ENCODE measurements around the gene CDH3. TPM values are rescaled to one million over a fixed set of nuclear protein-coding genes. Genes with fewer than 3 reads are reported as not detected.

Gene CDH3
- total RNA-seq, 1 donor from 2014 or later, result 14.1 TPM

GRCh38 chr16:68662035-68662434 lies 16.9 kb downstream of the CDH3 start:
- Histone ChIP-seq H2AFZ (ENCODE audit: low read depth, low read length) (no peak overlapping the region), H3K27me3 (ENCODE audit: insufficient read depth, low read length) (no peaks in the 10 kb centered on the region), H3K27ac (ENCODE audit: low read depth, low read length) (no peak overlapping the region), H3K9ac (ENCODE audit: low read length) (no peak overlapping the region), H3K4me1 (ENCODE audit: insufficient read depth, low read length) (peaks cover 28% of the 10 kb centered on the region), H3K4me2 (ENCODE audit: low read length) (no peak overlapping the region), H3K4me3 (ENCODE audit: insufficient read depth, low read depth, low read length) (no peak overlapping the region), H4K20me1 (ENCODE audit: insufficient read depth, low read length) (no peaks in the 10 kb centered on the region), H3K9me3 (ENCODE audit: insufficient read depth, low read depth, low read length) (no peaks in the 10 kb centered on the region), H3K36me3 (ENCODE audit: insufficient read depth, low read length) (no peaks in the 10 kb centered on the region), H3K79me2 (ENCODE audit: insufficient read depth, low read length) (no peaks in the 10 kb centered on the region)
- DNase-seq (ENCODE audit: low read depth) (no peak), FAIRE-seq (no peak)
- peaks cover 36% of the 10 kb centered on the region for H3K4me1 Mint-ChIP-seq (ENCODE audit: low read depth, unreplicated experiment)
- no peaks in the 10 kb centered on the region for H3K9me3 Mint-ChIP-seq (ENCODE audit: unreplicated experiment)
- H3K4me3 Mint-ChIP-seq (ENCODE audit: unreplicated experiment), result no peak overlapping the region
- H3K27ac Mint-ChIP-seq (ENCODE audit: unreplicated experiment), result peak overlapping the region; percentile 27
- no peaks in the 10 kb centered on the region for H3K36me3 Mint-ChIP-seq (ENCODE audit: low read depth, unreplicated experiment)
- TF ChIP-seq EZH2 (IDR thresholded peaks at IDR 0.05; ENCODE audit: insufficient read depth, low read length) (no peak), CTCF (IDR thresholded peaks at IDR 0.05; ENCODE audit: insufficient read depth, low read depth, low read length) (no peak)
- H3K27me3 Mint-ChIP-seq (ENCODE audit: low read depth, unreplicated experiment), result no peaks in the 10 kb centered on the region

DNA sequence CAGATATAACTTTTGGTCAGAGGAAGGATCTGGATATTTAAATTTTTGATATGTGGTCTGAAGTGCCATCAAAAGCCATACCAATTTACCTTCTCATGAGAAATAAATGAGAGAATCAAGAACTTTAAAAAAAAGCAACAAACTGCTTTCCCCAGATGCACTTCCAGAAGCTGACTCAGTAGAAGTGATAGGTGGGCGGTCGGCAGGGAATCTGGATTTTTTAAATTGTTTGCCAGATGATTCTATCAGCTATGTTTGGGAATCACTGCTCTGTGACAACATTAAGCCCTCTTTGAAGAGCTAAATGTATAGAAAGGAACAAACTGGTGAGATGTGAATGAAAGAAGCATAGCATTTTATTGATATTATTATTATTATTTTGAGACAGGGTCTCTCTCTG lies 19.2 kb downstream of the CDH3 start:
- no peak overlapping the region for H3K4me3 Mint-ChIP-seq (ENCODE audit: unreplicated experiment)

More for the DNA sequence above, 19.2 kb downstream of the CDH3 start:
- peak overlapping the region; percentile 23 for H3K4me2 ChIP-seq (ENCODE audit: low read length)
- Mint-ChIP-seq H3K27me3 (ENCODE audit: low read depth, unreplicated experiment) (no peaks in the 10 kb centered on the region), H3K9me3 (ENCODE audit: unreplicated experiment) (no peaks in the 10 kb centered on the region), H3K27ac (ENCODE audit: unreplicated experiment) (peak overlapping the region; percentile 42), H3K36me3 (ENCODE audit: low read depth, unreplicated experiment) (no peaks in the 10 kb centered on the region), H3K4me1 (ENCODE audit: low read depth, unreplicated experiment) (peaks cover 26% of the 10 kb centered on the region)
- FAIRE-seq, result no peak
- TF ChIP-seq EZH2 (IDR thresholded peaks at IDR 0.05; ENCODE audit: insufficient read depth, low read length) (no peak), CTCF (IDR thresholded peaks at IDR 0.05; ENCODE audit: insufficient read depth, low read depth, low read length) (no peak)
- H3K4me1 ChIP-seq (ENCODE audit: insufficient read depth, low read length), result peaks cover 15% of the 10 kb centered on the region
- H3K36me3 ChIP-seq (ENCODE audit: insufficient read depth, low read length), result no peaks in the 10 kb centered on the region
- no peaks in the 10 kb centered on the region for H4K20me1 ChIP-seq (ENCODE audit: insufficient read depth, low read length)
- no peak overlapping the region for H3K9ac ChIP-seq (ENCODE audit: low read length)
- no peak overlapping the region for H2AFZ ChIP-seq (ENCODE audit: low read depth, low read length)
- DNase-seq (ENCODE audit: low read depth), result peak; percentile 49
- H3K79me2 ChIP-seq (ENCODE audit: insufficient read depth, low read length), result no peaks in the 10 kb centered on the region
- peaks cover 2% of the 10 kb centered on the region for H3K27me3 ChIP-seq (ENCODE audit: insufficient read depth, low read length)
- no peak overlapping the region for H3K4me3 ChIP-seq (ENCODE audit: insufficient read depth, low read depth, low read length)
- H3K9me3 ChIP-seq (ENCODE audit: insufficient read depth, low read depth, low read length), result no peaks in the 10 kb centered on the region
- no peak overlapping the region for H3K27ac ChIP-seq (ENCODE audit: low read depth, low read length)
